NK-92 (cell line): ENCODE data around the gene ZNF654.
"Not testable (repeated sequence)": the region's sequence is repeated elsewhere in the genome, so short reads cannot be mapped to it uniquely, and the experiment has no call there.

ENCODE experiments used
- DNase-seq: peaks from one replicate; lab custom pipeline; 2025; ENCODE audit not compliant: unreplicated experiment; lab: John Stamatoyannopoulos, UW

ZNF654 gene

DNA sequence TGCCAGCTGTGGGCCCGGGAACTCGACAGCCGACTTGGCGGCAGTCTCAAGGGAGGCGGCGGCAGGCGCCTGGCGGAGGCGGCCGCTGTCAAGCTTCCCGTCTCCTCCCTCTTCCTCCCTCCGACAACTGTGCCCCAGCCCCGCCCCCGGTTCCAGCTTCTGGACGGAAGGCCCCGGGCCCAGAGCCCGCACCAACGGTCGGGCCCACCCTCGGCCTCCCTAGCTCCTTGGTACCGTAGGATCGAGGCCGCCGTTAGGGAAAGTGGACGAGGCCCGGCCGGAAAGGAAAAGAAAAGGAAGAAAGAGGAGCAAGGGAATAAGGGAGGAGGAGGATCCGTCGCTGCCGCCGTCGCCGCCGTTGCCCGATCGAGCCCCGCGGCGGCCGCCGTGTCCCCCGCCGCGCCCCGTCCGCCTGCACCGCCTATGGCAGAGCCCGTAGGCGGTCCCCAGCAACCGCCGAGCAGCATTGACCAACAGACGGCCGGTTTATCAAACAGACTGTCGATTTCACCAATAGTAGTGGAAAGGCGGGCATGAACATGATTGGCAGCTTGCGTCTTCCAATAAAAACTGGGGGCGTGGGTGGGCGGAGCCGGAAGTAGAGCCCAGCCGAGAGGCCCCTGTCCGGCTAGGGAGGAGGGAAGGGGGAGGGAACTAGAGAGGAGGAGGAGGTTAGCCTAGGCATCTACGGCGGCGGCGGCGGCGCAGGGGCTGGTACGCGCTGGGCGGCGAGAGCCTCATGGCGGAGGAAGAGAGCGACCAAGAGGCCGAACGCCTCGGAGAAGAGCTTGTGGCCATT lies at the start of gene ZNF654, which contains the start of gene CGGBP1:
ZNF654 (plus strand) TSS at position 675 of the 799 bp plus-strand sequence; CDS start at position 740, 65 bp downstream.
CGGBP1 (minus strand) TSS at position 425 of the 799 bp plus-strand sequence. CDS start 3,029 bp downstream, outside the sequence.
- DNase-seq = peak; percentile 89

DNA sequence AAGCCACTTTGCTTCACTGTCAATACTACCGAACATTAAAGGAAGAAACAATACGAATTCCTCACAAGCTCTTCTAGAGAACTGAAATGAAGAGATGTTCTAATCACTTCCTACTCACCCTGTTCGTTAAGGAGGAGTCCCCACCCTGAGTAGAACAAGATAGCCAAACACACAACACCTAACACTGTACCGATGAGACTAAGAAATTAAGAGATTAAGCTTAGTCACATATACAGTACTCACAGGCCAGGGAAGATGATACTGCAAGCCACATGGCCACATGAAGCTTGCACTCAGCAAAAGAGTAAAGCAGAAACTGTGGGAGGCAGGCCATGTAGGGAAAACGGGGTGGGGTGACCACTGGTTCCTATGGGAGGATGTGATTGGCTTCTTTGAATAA lies 48.2 kb upstream of the ZNF654 start:
- no peak for DNase-seq

DNA sequence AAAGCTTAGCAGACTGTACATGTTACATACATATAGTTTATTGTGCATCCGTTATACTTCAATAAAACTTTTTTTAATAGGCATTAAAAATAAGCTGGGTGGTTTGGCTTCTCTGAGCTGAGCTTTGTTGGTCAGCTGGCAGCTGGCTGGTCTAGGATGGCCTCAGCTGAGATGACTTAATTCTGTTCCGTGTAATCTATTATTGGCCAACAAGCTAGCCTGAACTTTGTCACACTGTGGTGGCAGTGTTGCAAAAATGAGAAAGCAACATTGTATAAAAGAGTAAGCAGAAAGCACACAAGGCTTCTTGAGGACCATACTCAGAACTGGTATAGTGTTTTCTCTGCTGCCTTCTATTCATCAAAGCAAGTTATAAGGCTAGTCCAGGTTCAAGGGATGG lies 45.5 kb upstream of the ZNF654 start:
- DNase-seq = no peak

DNA sequence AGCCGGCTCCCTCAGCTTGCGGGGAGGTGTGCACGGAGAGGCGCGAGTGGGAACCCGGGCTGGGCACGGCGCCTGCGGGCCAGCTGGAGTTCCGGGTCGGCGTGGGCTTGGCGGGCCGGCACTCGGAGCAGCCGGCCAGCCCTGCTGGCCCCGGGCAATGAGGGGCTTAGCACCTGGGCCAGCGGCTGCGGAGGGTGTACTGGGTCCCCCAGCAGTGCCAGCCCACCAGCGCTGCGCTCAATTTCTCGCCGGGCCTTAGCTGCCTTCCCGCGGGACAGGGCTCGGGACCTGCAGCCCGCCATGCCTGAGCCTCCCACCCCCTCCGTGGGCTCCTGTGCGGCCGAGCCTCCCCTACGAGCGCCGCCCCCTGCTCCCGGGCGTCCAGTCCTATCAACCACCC lies 43.4 kb upstream of the ZNF654 start:
- DNase-seq = not testable (repeated sequence)

DNA sequence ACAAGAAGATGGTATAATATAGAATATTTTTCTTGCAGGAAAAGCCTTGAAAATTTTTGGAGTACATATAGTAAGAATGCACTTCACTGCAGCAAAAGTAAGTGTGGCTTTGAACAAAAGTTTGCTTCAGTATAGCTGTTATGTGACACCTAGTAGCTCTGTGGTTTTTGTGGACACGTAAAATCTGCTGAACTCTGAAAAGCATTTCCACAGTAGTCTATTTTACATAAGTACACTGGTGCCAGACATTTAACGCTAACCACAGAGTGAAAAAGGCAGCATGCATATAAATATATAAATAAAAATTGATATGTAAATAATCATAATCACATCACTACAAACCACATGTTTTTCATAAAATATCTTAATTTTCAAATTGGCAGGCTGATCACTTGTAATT lies 40.0 kb upstream of the ZNF654 start:
- DNase-seq = peak; percentile 1

DNA sequence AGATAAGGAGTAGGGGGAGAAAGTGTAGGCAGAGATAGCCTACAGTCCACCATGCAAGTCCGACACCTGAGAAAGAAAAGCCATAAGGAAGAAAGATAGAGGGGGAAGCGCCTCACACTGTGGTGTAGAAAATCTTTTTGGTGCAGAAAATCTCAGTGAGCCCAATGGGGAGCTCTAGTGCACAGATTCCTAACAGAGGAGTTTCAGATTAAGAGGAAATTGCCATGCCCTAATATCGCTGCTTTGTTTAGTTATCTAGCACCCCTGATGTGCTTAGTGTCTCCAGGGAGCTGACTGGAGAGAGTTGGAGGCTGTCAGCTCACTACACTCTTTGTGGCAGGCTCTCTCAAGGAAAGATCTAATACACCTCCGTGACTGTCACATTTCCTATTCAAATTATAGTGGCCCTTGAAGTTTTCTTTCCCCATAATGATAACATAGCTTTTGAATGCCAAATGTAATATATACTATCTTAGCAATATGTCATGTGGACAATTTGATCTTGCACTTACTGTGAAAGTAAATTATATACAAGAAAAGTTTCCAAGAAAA lies 34.0 kb upstream of the ZNF654 start:
- no peak for DNase-seq

DNA sequence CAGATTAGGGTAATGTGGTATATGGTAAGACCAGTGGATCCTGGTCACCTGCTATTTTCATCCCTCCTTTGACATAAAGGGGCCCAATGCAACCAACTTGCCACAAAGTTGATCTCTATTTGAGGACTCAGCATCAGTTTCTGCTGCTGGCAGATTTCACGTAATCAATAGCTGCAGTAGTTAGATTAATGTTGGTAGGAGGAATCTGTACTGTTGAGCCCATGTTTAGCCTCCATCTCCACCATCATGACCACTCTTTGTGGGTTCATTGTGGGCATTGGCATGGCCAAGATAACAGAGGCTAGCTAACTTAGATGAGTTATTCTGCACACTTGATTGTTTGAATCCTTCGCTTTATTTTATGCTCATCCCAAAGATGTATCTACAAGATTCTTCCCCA lies 30.2 kb upstream of the ZNF654 start:
- DNase-seq = no peak

DNA sequence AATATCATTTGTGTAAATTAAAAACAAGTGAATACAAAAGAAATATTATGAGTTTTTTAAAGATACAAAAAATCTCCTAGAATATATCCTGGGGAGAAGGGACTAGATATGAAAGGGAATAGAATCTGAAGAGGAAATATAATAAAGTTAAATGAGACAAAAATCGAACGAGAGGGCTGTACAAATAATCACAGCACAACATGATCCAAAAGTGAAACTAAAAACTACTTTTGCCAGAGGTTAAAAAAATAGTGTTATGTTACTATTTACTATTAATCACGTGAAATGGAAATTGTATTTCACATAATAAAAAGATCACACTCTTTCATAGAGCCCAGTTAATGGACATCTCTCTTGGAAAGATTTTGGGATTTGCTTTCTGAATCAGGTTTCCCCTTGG lies 28.8 kb upstream of the ZNF654 start:
- DNase-seq = no peak

DNA sequence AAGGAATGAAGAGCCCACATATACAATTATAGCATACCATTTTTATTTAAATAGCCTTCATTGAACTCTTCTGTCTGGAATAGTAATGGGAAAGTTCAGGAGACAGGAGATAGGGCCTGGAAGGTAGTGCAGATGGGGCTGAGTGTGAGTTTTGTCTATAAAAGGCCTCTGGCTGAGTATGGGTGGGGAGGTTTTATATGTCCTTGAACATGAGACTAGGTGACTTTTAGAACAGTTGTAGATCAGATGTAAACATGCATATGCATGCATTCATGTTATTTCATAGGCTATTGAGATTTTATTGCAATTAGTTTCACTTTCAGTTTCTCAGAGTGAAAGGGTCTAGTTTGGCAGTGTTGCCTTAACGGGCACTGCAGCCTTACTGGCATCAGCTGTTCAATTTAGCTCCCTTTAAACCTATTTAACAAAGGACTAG lies 27.4 kb upstream of the ZNF654 start:
- DNase-seq = no peak

DNA sequence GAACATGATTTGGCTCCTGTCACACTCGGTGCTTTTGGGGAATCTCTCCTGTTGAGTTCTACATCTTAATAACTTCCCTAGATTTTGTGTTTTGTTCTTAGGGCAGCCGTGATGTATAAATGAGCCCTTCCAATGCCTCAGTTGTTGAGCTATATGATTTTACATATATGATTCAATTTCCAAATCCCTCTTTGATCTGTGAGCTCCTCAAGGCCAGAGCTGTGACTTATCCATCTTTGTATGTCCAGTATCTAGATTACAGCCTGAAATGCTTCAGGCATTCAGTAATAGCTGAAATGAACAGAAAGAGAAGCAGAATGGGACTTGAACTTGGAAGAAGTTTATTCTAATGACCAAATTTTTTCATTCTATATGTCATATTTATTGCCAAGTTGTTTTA lies 26.8 kb upstream of the ZNF654 start:
- no peak for DNase-seq

DNA sequence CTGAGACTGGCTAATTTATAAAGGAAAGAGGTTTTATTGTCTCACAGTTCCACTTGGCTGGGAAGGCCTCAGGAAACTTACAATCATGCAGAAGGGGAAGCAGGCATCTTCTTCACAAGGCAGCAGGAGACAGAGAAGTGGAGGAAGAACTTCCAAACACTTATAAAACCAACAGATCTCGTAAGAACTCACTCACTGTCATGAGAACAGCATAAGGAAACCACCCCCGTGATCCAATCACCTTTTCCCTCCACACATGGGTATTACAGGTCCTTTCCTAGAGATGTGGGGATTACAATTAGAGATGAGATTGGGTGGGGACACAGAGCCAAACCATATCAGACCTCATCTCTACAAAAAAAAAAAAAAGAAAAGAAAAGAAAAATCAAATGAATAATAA lies 26.0 kb upstream of the ZNF654 start:
- no peak for DNase-seq

DNA sequence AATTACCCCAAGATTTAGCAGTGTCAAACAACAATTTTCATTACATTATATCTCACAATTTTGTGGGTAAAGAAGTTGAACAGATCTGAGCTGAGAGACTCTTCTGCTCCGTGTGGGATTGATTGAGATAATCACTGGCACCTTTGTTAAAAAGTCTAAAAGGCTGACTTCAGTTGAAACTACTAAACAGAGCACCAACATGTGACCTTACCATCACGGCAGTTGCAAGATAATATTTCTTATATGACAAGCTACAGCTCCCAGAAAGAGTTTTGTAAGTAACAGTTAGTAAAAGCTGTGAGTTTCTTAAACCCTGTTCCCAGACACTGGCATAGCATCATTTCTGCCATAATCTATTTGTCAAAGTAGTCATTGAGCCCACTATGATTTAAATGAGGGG lies 25.2 kb upstream of the ZNF654 start:
- no peak for DNase-seq

DNA sequence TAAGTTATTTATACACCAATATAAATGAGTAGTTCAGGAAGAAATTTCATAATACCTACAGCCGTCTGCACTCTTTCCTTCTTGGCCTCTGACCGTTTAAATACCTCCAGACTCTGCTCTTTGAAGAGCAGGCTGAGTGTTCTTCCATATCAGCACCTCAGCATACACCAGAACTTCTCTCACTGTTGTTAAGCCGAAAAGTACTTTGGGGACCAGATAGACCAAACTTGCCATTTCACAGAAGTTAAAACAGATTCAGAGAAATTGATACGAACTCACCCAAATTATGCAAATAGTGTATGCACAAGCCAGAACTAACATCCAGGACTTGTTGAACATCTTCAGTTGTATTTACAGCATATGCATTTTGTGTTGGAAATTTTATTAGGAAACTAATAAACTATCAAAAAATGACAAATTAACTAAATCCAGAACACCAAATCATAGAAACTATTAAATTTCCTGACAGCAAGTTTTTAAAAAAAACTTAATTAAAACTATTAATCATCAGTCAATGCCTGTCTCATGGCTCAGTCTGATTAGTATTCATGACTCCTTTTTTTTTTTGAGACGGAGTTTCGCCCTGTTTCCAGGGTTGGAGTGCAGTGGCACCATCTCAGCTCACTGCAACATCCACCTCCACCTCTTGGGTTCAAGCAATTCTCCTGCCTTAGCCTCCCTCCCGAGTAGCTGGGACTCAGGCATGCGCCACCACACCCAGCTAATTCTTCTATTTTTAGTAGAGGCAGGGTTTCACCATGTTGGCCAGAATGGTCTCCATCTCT lies 24.4 kb upstream of the ZNF654 start:
- no peak for DNase-seq

DNA sequence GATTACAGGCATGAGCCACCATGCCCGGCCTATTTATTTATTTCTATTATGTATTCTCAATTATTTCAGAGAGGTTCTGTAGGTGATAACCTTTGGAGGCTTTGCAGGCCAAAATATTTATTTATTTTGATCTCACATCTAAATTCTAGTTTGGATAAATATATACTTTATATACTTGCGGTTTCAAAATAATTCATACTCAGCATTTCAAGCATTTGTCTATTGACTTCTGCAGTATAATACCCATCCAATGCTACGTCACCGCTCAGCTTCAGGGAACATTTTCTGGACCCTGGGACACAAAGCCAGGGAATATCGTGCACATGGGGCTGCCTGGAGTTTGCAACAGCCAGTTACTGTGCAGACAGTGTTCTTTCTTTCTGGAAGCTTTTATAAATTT lies 22.8 kb upstream of the ZNF654 start:
- DNase-seq = no peak

DNA sequence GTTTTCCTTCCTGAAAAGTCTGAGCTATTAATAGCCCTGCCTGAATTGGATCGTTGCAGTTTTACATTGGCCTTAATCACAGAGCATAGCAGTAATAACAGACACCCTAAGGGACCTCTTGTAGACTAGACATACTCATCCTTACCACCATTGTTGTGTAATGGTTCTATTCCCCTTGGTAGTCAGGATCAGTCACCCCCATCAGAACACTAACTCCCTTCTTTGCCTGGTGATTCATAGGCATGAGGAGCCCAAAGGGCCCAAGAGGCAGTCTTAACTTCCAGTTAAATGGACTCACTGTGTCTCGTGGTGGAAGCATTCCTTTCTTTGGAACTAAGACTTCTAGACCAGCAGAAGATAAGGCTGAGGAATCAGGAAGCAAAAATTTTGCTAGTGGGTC lies 20.5 kb upstream of the ZNF654 start:
- DNase-seq = no peak

DNA sequence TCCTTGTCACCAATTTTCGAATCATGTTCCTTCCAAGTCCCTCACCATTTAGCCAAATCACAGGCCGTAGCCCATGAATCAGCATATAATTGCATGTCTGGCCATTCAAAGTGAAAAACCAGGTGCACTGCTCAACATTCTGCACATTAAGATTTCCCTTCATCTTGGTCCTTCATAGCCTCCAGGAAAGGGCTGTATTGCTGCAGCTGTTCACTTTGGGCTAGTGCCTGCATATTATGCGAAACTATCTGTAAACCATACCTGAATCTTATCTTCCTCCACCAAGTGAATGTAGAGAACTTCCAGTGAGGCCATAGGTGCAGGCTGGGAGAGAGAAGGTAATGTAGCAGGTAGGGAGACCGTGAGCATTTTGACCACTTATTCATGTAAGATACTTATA lies 18.5 kb upstream of the ZNF654 start:
- no peak for DNase-seq

DNA sequence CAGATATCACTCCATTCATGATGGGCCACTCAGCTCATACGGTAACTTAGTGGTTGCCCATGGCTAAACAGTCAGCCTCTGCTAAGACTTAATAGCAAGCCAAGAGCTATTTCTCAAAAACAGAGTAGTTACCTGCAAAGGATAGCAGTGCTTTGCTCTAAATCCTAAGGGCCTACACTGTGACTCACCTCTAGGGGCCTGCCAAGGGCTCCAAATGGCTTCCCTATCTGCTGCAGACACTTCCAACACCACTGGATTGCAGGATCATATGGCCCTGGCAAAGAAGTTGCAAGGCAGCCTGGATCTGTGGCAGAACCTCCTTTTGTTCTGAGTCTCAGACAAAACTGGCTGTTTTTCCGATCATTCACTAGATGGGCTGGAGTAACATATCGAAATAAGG lies 18.1 kb upstream of the ZNF654 start:
- no peak for DNase-seq

DNA sequence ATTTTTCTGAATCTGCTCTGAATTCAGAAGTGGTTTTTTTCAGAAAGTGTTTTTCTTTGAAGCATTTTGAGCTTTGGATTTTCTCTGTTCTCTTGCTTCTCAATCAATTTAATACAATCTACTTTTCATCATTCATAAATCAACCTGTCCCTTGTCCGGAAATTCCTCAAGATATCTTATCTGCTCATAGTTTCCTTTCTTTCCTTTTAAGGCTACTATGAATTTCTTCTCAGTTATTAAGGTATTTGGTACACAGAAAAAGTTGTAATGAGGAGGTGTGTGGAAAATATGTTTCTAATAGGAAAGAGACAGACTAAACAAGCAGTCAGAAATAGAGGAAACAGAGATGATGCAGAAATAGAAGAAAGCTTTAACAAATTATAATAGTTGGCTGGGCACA lies 14.6 kb upstream of the ZNF654 start:
- DNase-seq = no peak

DNA sequence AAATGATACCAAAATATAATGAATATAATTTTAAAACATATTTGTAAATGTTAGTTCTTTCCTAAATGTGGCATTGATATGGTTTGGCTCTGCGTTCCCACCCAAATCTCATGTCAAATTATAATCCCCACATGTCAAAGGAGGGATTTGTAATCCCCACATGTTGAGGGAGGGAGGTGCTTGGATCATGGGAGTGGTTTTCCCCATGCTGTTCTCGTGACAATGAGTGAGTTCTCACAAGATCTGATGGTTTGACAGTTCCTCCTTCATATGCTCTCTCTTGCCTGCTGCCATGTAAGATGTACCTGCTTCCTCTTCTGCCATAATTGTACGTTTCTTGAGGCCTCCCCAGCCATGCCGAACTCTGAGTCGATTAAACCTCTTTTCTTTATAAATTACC lies 12.3 kb upstream of the ZNF654 start:
- DNase-seq = no peak

DNA sequence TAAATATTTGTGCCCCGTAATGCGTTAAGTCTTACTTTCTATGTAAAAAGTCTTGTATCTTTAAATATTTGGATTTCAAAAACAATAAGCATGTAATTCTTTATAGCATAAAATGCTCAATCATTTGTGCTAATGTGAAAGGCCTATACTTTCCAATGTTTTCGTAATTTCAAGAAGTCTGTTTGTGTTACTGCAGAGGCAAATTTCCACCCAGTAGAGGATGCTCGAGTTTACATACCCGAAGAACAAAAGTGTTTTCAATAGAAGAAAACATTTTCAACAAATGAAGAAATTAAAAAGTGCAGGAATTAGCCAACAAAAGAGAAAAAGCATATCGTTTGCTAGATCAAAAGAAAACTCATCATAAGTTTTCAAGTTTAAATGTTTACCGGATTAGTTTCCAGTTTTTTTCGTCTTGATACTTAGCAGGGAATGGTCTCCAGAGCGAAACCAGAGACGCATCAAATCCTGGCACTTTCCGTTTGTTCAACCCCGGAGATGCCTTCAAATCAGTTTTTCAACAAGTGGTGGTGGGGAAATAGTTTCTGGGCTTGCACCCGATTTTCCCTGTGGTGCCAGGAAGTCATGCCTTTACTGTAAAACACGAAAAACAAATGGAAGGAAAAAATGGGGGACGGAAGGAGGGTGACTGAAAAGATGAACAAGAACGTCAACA lies 1.3 kb upstream of the ZNF654 start:
- no peak for DNase-seq

DNA sequence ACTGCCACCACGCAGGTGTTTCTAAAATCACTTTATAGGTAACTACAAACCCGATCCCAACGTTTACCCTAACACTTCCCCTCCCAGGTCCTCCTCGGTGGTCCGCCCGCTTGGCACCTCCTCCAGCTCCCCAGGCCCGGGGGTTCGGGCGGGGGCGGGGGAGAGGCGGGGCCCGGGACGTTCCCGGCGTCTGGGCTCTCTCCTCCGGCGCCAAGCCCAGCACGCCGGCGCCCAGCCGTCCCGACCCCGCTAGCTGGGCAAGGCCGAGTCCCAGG lies 812 bp upstream of the ZNF654 start:
- no peak for DNase-seq
